GM18951 (cell line): ENCODE measurements around the gene ASRGL1.
"Not testable (repeated sequence)": the region's sequence is repeated elsewhere in the genome, so short reads cannot be mapped to it uniquely, and the experiment has no call there.

Source experiments
- POLR2A ChIP-seq: IDR thresholded peaks from 4 replicates; pipeline ENCODE4 v1.6.1; 2011; ENCODE audit warnings: mild to moderate bottlenecking; ENCODE audit not compliant: insufficient read length, insufficient read depth; ENCODE audit errors: extremely low read depth
- in situ Hi-C: fragments of 300-500 bp; cut with MboI; formaldehyde crosslinking; loops from one replicate; pipeline ENCODE4 v1.12.0; 2022; ENCODE audit warnings: low sequenced_read_pairs, mixed read lengths, inconsistent platforms; ENCODE audit not compliant: unreplicated experiment

ASRGL1 gene

DNA sequence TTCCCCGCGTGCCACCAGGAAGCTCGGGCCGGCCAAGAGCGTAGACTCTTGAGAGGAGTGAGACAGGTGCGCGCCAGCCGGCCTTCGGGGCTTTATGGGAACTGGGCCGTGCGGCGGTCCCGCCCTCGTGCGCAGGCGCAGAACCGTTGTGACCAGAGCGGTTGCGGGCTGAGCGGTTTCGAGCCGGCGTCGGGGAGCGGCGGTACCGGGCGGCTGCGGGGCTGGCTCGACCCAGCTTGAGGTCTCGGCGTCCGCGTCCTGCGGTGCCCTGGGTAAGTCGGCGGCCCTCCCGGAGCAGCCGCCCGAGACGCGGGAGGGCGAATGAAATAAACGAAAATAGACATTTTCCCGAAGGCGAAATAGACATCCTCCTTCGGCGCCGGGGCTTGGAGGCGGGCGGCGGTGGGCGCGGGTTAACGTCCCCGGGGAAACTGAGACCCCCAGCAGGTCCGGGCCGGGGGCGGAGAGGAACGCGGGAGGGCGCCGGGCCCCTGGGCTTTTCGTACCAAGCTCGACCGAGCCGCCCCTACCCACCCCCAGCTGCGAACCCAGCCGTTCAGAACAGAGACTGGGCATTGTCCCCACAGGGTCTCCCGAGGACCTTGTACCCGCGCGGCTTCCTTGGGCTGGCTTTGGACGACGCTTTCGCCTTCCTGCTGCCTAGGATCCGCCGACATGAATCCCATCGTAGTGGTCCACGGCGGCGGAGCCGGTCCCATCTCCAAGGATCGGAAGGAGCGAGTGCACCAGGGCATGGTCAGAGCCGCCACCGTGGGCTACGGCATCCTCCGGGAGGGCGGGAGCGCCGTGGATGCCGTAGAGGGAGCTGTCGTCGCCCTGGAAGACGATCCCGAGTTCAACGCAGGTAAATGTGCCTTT is at the start of gene ASRGL1:
ASRGL1 (plus strand) TSS at position 146 of the 879 bp plus-strand sequence; CDS start at position 676, 530 bp downstream.
- in situ Hi-C loops, result no loop called here
- TF ChIP-seq POLR2A, result peak; percentile 61

GRCh38 chr11:62295504-62295903 is 41.7 kb upstream of the ASRGL1 start:
- in situ Hi-C loops, result no loop called here
- TF ChIP-seq POLR2A, result no peak

GRCh38 chr11:62298975-62299374 is 38.3 kb upstream of the ASRGL1 start, which contains the start of gene SCGB1D4:
Gene SCGB1D4 (minus strand): TSS chr11:62299075. CDS start chr11:62299010, 65 bp downstream.
- in situ Hi-C loops, result no loop called here
- TF ChIP-seq POLR2A, result no peak

DNA sequence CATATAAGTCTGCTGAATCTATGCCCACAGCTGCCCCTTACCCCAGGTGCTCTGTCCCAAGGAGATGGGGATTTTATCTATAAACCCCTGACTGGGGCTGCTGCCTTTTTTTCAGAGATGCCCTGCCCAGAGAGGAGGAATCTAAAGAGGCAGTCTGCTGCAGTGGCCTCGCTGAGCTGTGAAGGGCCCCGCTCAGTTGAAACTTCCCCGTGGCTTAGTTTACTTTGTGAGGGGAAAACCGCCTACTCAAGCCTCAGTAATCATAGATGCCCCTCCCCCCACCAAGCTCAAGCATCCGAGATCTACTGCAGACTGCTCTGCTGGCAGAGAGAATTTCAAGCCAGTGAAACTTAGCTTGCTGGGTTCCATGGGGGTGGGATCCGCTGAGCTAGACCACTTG is 31.0 kb upstream of the ASRGL1 start:
- in situ Hi-C loops, result loop anchor here (25.0 kb wide), 1 partner anchor 94 kb away; the partner anchor contains the start of gene SCGB2A1
- TF ChIP-seq POLR2A, result no peak

GRCh38 chr11:62307950-62308349 is 29.3 kb upstream of the ASRGL1 start:
- no peak for TF ChIP-seq POLR2A
- in situ Hi-C loops, result loop anchor here (25.0 kb wide), 1 partner anchor 96 kb away; the partner anchor contains the start of gene SCGB2A1

DNA sequence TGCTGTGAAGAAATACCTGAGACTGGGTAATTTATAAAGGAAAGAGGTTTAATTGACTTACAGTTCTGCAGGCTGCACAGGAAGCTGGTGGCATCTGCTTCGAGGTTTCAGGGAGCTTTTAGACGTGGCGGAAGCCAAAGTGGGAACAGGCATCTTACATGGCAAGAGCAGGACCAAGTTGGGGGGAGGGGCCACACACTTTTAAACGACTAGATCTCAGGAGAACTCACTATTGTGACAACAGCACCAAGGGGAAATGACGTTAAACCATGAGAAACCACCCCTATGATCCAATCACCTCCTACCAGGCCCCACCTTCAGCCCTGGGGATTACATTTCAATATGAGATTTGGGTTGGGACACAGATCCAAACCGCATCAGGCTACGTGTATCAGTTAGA is 27.3 kb upstream of the ASRGL1 start:
- no peak for TF ChIP-seq POLR2A
- in situ Hi-C loops, result loop anchor here (25.0 kb wide), 1 partner anchor 98 kb away; the partner anchor contains the start of gene SCGB2A1

GRCh38 chr11:62315431-62315830 is 21.8 kb upstream of the ASRGL1 start:
- in situ Hi-C loops, result loop anchor here (25.0 kb wide), 1 partner anchor 103 kb away; the partner anchor contains the start of gene SCGB2A1
- no peak for TF ChIP-seq POLR2A

DNA sequence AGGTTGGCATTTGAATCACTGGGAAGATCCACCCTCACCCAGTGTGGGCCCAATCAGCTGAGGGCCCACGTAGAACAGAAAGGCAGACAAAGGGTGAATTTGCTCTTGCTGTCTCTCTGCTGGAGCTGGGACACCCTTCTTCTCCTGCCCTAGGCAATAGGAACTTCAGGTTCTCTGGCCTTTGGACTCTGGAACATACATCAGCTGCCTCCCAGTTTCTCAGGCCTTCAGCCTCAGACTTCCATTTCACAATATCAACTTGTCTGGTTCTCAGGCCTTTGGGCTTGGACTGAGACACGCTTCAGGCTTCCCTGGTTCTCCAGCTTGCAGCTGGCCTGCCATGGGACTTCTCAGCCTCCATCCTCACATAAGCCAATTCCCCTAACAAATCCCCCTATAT is 14.7 kb upstream of the ASRGL1 start:
- in situ Hi-C loops, result loop anchor here (25.0 kb wide), 1 partner anchor 110 kb away; the partner anchor contains the start of gene SCGB2A1
- TF ChIP-seq POLR2A, result no peak

DNA sequence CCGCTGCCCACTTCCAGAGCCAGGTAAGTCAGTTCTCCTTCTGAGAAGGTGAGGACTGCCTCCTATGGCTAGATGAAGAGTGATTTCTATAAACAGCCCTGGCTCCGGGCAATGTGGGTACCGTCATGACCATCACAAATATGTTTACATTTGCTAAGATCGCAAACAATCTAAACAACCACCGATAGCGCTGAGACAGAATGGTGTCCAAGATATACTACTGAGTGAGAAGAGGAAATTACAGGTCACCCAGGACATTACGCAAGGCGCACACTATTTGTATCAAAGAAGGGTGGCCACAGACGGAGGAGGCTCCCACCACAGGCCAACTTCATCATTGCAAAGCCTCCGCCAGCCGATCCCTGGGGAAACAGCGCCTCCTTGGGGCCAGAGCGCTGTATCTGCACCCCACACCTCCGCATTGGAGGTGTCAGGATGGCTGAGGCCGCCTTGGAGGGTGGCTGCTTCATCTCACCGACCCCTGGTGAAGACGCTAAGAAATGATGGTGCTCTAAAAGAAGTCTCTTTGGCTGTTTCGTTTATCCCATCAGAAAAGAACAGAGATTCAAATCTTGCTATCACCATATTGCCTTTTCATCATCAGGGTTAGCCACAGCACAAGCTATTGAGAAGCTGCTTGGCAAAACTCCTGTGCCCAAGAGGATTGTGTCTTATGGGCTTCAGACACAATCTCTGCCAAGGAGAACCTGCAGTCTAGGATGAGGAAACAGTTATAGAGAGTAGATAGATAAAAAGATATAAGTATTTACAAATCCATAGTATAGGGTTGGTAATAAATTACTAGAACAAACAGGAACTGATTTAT is 12.3 kb upstream of the ASRGL1 start:
- in situ Hi-C loops, result loop anchor here (25.0 kb wide), 1 partner anchor 113 kb away; the partner anchor contains the start of gene SCGB2A1
- TF ChIP-seq POLR2A, result no peak

GRCh38 chr11:62325781-62326180 is 11.5 kb upstream of the ASRGL1 start:
- in situ Hi-C loops, result not testable (repeated sequence)

- in situ Hi-C loops, result not testable (repeated sequence)
Measured at GRCh38 chr11:62326719-62327118, 10.5 kb upstream of the ASRGL1 start.

GRCh38 chr11:62327541-62327940 is 9.7 kb upstream of the ASRGL1 start:
- in situ Hi-C loops, result not testable (repeated sequence)

DNA sequence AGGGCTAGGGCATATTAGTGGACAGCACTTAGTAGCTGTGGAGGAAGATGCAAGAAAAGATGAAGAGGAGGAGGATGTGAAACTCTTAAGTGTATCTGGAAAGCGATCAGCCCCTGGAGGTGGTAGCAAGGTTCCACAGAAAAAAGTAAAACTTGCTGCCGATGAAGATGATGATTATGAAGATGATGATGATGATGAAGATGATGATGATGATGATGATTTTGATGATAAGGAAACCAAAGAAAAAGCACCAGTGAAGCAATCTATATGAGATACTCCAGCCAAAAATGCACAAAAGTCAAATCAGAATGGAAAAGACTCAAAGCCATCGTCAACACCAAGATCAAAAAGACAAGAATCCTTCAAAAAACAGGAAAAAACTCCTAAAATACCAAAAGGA is 6.0 kb upstream of the ASRGL1 start:
- in situ Hi-C loops, result not testable (repeated sequence)

- in situ Hi-C loops, result no loop called here
- TF ChIP-seq POLR2A, result no peak
Measured at GRCh38 chr11:62333768-62334167, 3.5 kb upstream of the ASRGL1 start.

- in situ Hi-C loops, result not testable (repeated sequence)
Measured at GRCh38 chr11:62336949-62337302, 322 bp upstream of the ASRGL1 start.
